Lower lobe of right lung (tissue), 2 donors: Measurements from ENCODE around the gene RGS7BP. TPM values are rescaled to one million over a fixed set of nuclear protein-coding genes. Genes with fewer than 3 reads are reported as not detected.

ENCODE experiments used
- ATAC-seq, 2 donors: fragments of 200-7000 bp; cut with Tn5 transposase; one replicate each; pipeline ENCODE4 v1.9.1; 2020 to 2022; ENCODE audit warnings: mild to moderate bottlenecking in 2 of 2, moderate library complexity in 2 of 2
- DNase-seq: peaks from one replicate; pipeline ENCODE4 v3.0.0-alpha.2; 2020
- H3K27ac ChIP-seq: fragments of 200-600 bp; one replicate; pipeline ENCODE4 v1.8.0; 2022
- H3K27me3 ChIP-seq: fragments of 200-600 bp; one replicate; pipeline ENCODE4 v1.8.0; 2022; ENCODE audit warnings: low read depth
- H3K36me3 ChIP-seq: fragments of 200-600 bp; one replicate; pipeline ENCODE4 v1.8.0; 2022; ENCODE audit warnings: mild to moderate bottlenecking
- H3K4me1 ChIP-seq: fragments of 200-600 bp; one replicate; pipeline ENCODE4 v1.8.0; 2022
- H3K4me3 ChIP-seq: fragments of 200-600 bp; one replicate; pipeline ENCODE4 v1.8.0; 2022; ENCODE audit warnings: mild to moderate bottlenecking
- H3K9me3 ChIP-seq: fragments of 200-600 bp; one replicate; pipeline ENCODE4 v1.8.0; 2022
- intact Hi-C: fragments of 100-400 bp; cut with DNase I; formaldehyde crosslinking; loops from one replicate; pipeline ENCODE4 v1.11.0; 2022
- total RNA-seq: library from RNA; stranded (reverse); fragmentation: NEBNext Ultra II Directional; extraction: Animal tissue kit (Norgen Biotek cat#: 25700); gene quantifications from one replicate; pipeline ENCODE4 v1.2.1, GENCODE V29; 2021
- TF ChIP-seq, protein P1 (sequence below): fragments of 200-600 bp; IDR thresholded peaks from one replicate; pipeline ENCODE4 v1.8.0; 2022; ENCODE audit warnings: antibody characterized with exemption, mild to moderate bottlenecking
- donor health status: DM: no; HTN: yes; CAD: no; lungs with severe emphysema.

Gene RGS7BP
- total RNA-seq, 1 donor from 2014 or later, result 1.6 TPM

DNA sequence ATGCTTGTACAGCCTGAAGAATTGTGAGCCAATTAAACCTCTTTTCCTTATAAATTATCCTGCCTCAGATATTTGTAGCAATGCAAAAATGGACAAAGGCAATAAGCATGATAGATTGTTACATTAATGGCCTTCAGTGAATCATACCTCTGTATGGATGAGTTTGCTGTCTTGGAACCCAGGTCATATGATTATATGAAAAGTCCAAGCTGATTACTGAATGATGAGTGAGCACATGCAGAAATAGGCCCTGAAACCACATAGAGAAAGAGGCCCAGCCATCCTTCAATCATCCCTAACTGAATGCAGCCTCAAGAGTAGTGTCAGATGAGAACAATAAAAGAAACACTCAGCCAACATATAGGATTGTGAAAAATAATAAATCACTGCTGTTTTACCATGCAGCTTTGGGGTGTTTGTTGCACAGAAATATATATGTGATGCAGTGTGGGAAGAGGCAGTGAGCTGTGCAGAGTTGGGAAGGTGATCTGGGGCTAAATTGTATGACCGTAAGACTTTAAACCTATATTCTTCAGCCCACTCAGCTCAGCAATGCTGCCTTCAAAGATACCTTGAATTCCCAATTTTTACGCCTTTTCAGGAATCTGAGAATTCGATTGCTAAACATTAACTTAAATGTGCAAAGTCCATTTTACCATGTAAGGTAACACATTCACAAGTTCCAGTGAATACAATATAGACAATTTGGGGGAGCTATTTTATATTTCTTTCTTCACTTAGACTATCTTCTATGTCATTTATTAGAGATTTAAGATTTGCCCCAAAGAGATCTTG is 148.1 kb downstream of the RGS7BP start:
- Histone ChIP-seq H3K9me3 (no peaks in the 10 kb centered on the region), H3K27ac (no peak overlapping the region), H3K4me3 (no peak overlapping the region), H3K36me3 (no peaks in the 10 kb centered on the region), H3K4me1 (no peaks in the 10 kb centered on the region), H3K27me3 (no peaks in the 10 kb centered on the region)
- intact Hi-C loops, result no loop called here
- no peak for DNase-seq
- no peak for ATAC-seq
- TF ChIP-seq, protein P1, sequence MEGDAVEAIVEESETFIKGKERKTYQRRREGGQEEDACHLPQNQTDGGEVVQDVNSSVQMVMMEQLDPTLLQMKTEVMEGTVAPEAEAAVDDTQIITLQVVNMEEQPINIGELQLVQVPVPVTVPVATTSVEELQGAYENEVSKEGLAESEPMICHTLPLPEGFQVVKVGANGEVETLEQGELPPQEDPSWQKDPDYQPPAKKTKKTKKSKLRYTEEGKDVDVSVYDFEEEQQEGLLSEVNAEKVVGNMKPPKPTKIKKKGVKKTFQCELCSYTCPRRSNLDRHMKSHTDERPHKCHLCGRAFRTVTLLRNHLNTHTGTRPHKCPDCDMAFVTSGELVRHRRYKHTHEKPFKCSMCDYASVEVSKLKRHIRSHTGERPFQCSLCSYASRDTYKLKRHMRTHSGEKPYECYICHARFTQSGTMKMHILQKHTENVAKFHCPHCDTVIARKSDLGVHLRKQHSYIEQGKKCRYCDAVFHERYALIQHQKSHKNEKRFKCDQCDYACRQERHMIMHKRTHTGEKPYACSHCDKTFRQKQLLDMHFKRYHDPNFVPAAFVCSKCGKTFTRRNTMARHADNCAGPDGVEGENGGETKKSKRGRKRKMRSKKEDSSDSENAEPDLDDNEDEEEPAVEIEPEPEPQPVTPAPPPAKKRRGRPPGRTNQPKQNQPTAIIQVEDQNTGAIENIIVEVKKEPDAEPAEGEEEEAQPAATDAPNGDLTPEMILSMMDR, result no peak

- Histone ChIP-seq H3K27ac (no peak overlapping the region), H3K36me3 (no peaks in the 10 kb centered on the region), H3K9me3 (no peaks in the 10 kb centered on the region), H3K27me3 (no peaks in the 10 kb centered on the region), H3K4me3 (no peak overlapping the region), H3K4me1 (no peaks in the 10 kb centered on the region)
- DNase-seq, result no peak
- TF ChIP-seq, protein P1, result no peak
- no peak for ATAC-seq
- intact Hi-C loops, result no loop called here
These were observed 148.7 kb downstream of the RGS7BP start for GRCh38 chr5:64654561-64654938.

GRCh38 chr5:64655596-64655995 is 149.8 kb downstream of the RGS7BP start:
- Histone ChIP-seq H3K9me3 (no peaks in the 10 kb centered on the region), H3K27ac (no peak overlapping the region), H3K27me3 (no peaks in the 10 kb centered on the region), H3K4me3 (no peak overlapping the region), H3K4me1 (no peaks in the 10 kb centered on the region), H3K36me3 (no peaks in the 10 kb centered on the region)
- DNase-seq (no peak), ATAC-seq (no peak)
- TF ChIP-seq, protein P1, result no peak
- intact Hi-C loops, result no loop called here

- no peak for ATAC-seq
- H3K27me3 ChIP-seq, result no peaks in the 10 kb centered on the region
These were observed 153.5 kb downstream of the RGS7BP start for GRCh38 chr5:64659289-64659688.

More at GRCh38 chr5:64659289-64659688, 153.5 kb downstream of the RGS7BP start:
- no peak for DNase-seq
- Histone ChIP-seq H3K27ac (no peak overlapping the region), H3K4me1 (no peaks in the 10 kb centered on the region), H3K9me3 (no peaks in the 10 kb centered on the region), H3K36me3 (no peaks in the 10 kb centered on the region), H3K4me3 (no peak overlapping the region)
- TF ChIP-seq, protein P1, result no peak
- intact Hi-C loops, result no loop called here

Other genes starting within 250 kb of the RGS7BP start
- gene SHISAL2B, start 184.5 kb downstream of the RGS7BP start, total RNA-seq, result not detected